A673 (cell line): ENCODE results near the gene EIF3J.

Source experiments
- EZH2 ChIP-seq: fragments of 200-600 bp; sonication (generic); IDR thresholded peaks from 2 replicates; pipeline ENCODE4 v1.6.1; 2017; ENCODE audit warnings: borderline replicate concordance, low read depth, mild to moderate bottlenecking, mixed read lengths, antibody characterized with exemption, low read length; ENCODE audit not compliant: poor library complexity, severe bottlenecking
- TF ChIP-seq, protein P1 (sequence below): fragments of 300-800, 200-600 bp; sonication (generic); conservative IDR thresholded peaks from 2 replicates; pipeline ENCODE4 v1.5.1; 2017; ENCODE audit warnings: low read depth, mild to moderate bottlenecking, antibody characterized with exemption, low read length, moderate library complexity, mixed read lengths

DNA sequence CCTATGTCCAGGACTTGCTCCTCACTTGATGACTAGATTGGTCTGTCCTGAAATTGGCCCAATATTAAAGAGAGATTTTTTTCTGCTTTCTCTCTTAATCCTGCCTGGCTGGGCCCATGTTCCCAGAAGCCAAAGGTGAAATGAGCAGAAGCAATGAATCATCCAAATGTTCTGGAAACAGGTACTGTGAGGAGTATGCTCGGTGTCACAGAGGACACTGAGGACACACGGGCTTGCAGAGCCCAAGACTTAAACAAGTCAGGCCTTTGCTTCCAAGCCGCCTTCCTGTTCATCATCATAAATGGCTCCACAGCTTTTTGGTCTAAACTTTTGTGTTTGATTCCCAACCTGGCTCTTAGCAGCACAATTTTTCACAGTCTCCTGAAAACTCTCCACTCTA is 31.4 kb downstream of the EIF3J start:
- TF ChIP-seq, protein P1, sequence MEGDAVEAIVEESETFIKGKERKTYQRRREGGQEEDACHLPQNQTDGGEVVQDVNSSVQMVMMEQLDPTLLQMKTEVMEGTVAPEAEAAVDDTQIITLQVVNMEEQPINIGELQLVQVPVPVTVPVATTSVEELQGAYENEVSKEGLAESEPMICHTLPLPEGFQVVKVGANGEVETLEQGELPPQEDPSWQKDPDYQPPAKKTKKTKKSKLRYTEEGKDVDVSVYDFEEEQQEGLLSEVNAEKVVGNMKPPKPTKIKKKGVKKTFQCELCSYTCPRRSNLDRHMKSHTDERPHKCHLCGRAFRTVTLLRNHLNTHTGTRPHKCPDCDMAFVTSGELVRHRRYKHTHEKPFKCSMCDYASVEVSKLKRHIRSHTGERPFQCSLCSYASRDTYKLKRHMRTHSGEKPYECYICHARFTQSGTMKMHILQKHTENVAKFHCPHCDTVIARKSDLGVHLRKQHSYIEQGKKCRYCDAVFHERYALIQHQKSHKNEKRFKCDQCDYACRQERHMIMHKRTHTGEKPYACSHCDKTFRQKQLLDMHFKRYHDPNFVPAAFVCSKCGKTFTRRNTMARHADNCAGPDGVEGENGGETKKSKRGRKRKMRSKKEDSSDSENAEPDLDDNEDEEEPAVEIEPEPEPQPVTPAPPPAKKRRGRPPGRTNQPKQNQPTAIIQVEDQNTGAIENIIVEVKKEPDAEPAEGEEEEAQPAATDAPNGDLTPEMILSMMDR: no peak
- no peak for TF ChIP-seq EZH2
